OCI-LY1 (cell line): Measurements from ENCODE around the gene LARGE2.

Source experiments
- H2AFZ ChIP-seq: fragments of 200-600 bp; sonication (generic), shearing (Covaris generic); 2 replicates; pipeline ENCODE4 v1.6.0; 2014; ENCODE audit warnings: antibody characterized with exemption, mild to moderate bottlenecking, low read length
- H3F3A ChIP-seq: fragments of 200-600 bp; sonication (generic), shearing (Covaris generic); 2 replicates; pipeline ENCODE4 v1.6.0; 2014; ENCODE audit warnings: mild to moderate bottlenecking, antibody characterized with exemption, low read length, moderate library complexity; ENCODE audit not compliant: insufficient read depth
- H3K27ac ChIP-seq: fragments of 200-600 bp; sonication (generic); 2 replicates; pipeline ENCODE4 v1.5.1; 2014; ENCODE audit warnings: low read length, mixed run types, mild to moderate bottlenecking, low read depth; ENCODE audit not compliant: poor library complexity, severe bottlenecking
- H3K27me3 ChIP-seq: fragments of 200-600 bp; sonication (generic); 2 replicates; pipeline ENCODE4 v1.6.0; 2014; ENCODE audit warnings: antibody characterized with exemption, mild to moderate bottlenecking, low read length, moderate library complexity; ENCODE audit not compliant: insufficient read depth
- H3K36me3 ChIP-seq: fragments of 200-600 bp; sonication (generic); 2 replicates; pipeline ENCODE4 v1.6.1; 2014; ENCODE audit warnings: mild to moderate bottlenecking, antibody characterized with exemption, low read length, moderate library complexity, mixed read lengths; ENCODE audit not compliant: insufficient read depth
- H3K4me1 ChIP-seq: fragments of 200-600 bp; sonication (generic); 2 replicates; pipeline ENCODE4 v1.5.1; 2014; ENCODE audit warnings: mild to moderate bottlenecking, low read length, moderate library complexity; ENCODE audit not compliant: insufficient read depth, severe bottlenecking
- H3K4me2 ChIP-seq: fragments of 200-600 bp; sonication (generic), shearing (Covaris generic); 2 replicates; pipeline ENCODE4 v1.6.1; 2014; ENCODE audit warnings: low read length
- H3K4me3 ChIP-seq: fragments of 200-600 bp; sonication (generic); 2 replicates; pipeline ENCODE4 v1.5.1; 2014; ENCODE audit warnings: low read length, low read depth, mild to moderate bottlenecking, mixed read lengths; ENCODE audit not compliant: poor library complexity, severe bottlenecking
- H3K79me2 ChIP-seq: fragments of 200-600 bp; shearing (Covaris generic); 2 replicates; pipeline ENCODE4 v1.6.1; 2016; ENCODE audit warnings: mixed run types, low read length, mixed read lengths; ENCODE audit not compliant: insufficient read depth
- H3K9ac ChIP-seq: fragments of 200-600 bp; sonication (generic), shearing (Covaris generic); 2 replicates; pipeline ENCODE4 v1.6.1; 2014; ENCODE audit warnings: mild to moderate bottlenecking, low read length, mixed read lengths
- H3K9me2 ChIP-seq: fragments of 200-600 bp; sonication (generic), shearing (Covaris generic); 2 replicates; pipeline ENCODE4 v1.6.1; 2014; ENCODE audit warnings: low read depth, mild to moderate bottlenecking, low read length, mixed read lengths
- H3K9me3 ChIP-seq: fragments of 200-600 bp; shearing (Covaris generic); 2 replicates; pipeline ENCODE4 v1.6.1; 2014; ENCODE audit warnings: low read length, mixed read lengths
- H4K20me1 ChIP-seq: fragments of 200-600 bp; sonication (generic), shearing (Covaris generic); 2 replicates; pipeline ENCODE4 v1.6.0; 2016; ENCODE audit warnings: mild to moderate bottlenecking, low read length; ENCODE audit not compliant: insufficient read depth
- EZH2 ChIP-seq: fragments of 200-600 bp; sonication (generic), shearing (Covaris generic); IDR thresholded peaks from 2 replicates; pipeline ENCODE4 v1.8.0; 2017; ENCODE audit warnings: borderline replicate concordance, mixed run types, mild to moderate bottlenecking, antibody characterized with exemption, low read length, moderate library complexity, mixed read lengths
- TF ChIP-seq, protein P1 (sequence below): fragments of 200-600 bp; sonication (generic), shearing (Covaris generic); IDR thresholded peaks from 2 replicates; pipeline ENCODE4 v1.5.1; 2017; ENCODE audit warnings: mild to moderate bottlenecking, antibody characterized with exemption, low read length, moderate library complexity, mixed read lengths

LARGE2 gene

DNA sequence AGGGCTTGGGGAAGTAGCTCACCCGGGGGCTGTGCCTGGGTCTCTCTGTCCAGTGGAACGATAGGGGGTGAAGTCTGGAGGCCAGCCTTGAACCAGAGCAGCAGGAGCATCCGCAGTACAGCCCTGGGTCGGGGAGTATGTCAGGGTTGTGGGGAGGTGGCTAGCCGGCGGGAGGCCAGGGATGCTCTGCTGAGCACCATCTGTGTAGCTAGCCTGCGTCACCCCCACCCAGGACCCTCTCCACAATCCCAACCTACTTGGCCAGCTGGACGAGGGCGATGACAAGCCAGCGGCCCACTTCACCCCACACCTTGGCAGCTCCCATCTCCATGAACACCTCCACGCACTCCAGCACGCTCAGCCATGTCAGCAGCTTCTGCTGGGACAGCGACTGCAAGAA lies 7.0 kb upstream of the LARGE2 start:
- no peaks in the 10 kb centered on the region for H4K20me1 ChIP-seq
- no peak overlapping the region for H3K9ac ChIP-seq
- 0 out of 2 replicates have a peak, but pooled peaks cover 3% of the 10 kb centered on the region for H3K79me2 ChIP-seq
- no peaks in the 10 kb centered on the region for H3K27me3 ChIP-seq
- peaks cover 25% of the 10 kb centered on the region for H3K4me1 ChIP-seq
- TF ChIP-seq, protein P1, sequence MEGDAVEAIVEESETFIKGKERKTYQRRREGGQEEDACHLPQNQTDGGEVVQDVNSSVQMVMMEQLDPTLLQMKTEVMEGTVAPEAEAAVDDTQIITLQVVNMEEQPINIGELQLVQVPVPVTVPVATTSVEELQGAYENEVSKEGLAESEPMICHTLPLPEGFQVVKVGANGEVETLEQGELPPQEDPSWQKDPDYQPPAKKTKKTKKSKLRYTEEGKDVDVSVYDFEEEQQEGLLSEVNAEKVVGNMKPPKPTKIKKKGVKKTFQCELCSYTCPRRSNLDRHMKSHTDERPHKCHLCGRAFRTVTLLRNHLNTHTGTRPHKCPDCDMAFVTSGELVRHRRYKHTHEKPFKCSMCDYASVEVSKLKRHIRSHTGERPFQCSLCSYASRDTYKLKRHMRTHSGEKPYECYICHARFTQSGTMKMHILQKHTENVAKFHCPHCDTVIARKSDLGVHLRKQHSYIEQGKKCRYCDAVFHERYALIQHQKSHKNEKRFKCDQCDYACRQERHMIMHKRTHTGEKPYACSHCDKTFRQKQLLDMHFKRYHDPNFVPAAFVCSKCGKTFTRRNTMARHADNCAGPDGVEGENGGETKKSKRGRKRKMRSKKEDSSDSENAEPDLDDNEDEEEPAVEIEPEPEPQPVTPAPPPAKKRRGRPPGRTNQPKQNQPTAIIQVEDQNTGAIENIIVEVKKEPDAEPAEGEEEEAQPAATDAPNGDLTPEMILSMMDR = no peak
- no peak for TF ChIP-seq EZH2
- H3F3A ChIP-seq = no peaks in the 10 kb centered on the region
- no peak overlapping the region for H3K27ac ChIP-seq
- no peak overlapping the region for H3K4me2 ChIP-seq
- H3K9me3 ChIP-seq = no peaks in the 10 kb centered on the region
- no peaks in the 10 kb centered on the region for H3K9me2 ChIP-seq
- H3K36me3 ChIP-seq = peaks cover 46% of the 10 kb centered on the region
- no peak overlapping the region for H2AFZ ChIP-seq
- H3K4me3 ChIP-seq = no peak overlapping the region

DNA sequence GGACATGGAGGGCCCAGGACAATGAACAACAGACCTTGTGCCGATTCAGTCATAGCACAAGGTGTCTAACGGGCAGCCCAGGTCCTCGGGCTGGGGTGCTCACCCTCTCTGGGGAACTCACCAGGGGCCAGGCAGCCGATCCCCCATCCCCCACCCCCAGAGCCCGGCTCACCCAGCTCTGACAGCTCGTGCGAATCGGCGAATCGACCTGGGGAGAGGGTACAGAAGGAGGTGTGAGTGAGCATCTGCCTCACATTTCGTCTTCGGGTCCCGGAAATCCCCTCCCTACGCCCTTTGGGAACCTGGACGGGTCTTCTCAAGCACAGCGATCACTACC lies 5.2 kb upstream of the LARGE2 start:
- no peak overlapping the region for H2AFZ ChIP-seq

DNA sequence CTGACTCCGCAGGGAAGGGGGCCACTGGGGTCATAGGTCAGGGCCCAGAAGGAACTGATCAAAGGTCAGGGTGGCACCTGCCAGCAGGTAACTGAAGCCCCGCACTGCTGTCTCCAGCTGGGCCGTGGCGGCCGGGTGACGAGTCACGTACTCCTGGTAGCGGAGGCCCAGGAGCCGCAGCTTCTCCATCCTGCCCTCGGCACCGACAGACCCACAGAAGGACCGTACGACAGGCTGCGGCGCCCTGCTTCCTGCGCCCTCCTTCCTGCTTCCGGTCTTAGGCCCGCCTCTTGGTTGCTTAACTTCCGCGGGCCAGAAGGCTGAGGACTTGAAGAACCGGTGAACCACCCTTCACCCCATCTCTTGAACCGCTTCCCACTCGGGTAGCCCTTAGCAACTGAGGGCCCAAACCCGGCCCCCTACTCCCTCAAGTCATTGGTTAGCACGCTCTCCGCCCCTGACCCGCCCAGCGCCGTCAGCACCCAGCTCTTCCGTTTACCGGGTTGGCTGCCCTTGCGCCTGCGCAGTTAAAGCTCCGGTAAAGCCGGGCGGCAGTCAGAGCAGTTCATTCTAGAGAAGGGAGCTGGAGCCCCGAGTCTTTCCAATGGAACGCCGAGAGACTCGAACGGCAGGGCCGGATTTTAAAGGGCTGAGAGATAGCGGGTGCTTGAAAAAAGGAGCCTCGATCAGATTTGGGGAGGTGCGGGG lies 4.7 kb upstream of the LARGE2 start, which contains the start of gene PEX16:
TSS of gene PEX16 (minus strand) at position 255 of the 708 bp plus-strand sequence. CDS start at position 189, 66 bp downstream.
- Histone ChIP-seq H3K9me2 (no peaks in the 10 kb centered on the region), H2AFZ (peak within 1 kb of the TSS; percentile 89), H3K9me3 (no peaks in the 10 kb centered on the region), H3K4me2 (peak within 1 kb of the TSS; percentile 98), H3K27ac (peak within 1 kb of the TSS; percentile 93), H3F3A (no peaks in the 10 kb centered on the region), H3K27me3 (no peaks in the 10 kb centered on the region), H3K79me2 (0 out of 2 replicates have a peak, but pooled peaks cover 3% of the 10 kb centered on the region), H3K9ac (peak within 1 kb of the TSS; percentile 92), H3K4me3 (peak within 1 kb of the TSS; percentile 99), H3K4me1 (peaks cover 38% of the 10 kb centered on the region), H4K20me1 (no peaks in the 10 kb centered on the region), H3K36me3 (peaks cover 35% of the 10 kb centered on the region)
- no peak for TF ChIP-seq EZH2
- TF ChIP-seq, protein P1 = no peak

More for the DNA sequence above, 5.2 kb upstream of the LARGE2 start:
- Histone ChIP-seq H3K27ac (peak overlapping the region; percentile 93), H3K36me3 (peaks cover 35% of the 10 kb centered on the region), H3F3A (no peaks in the 10 kb centered on the region), H4K20me1 (no peaks in the 10 kb centered on the region), H3K4me3 (peak overlapping the region; percentile 99), H3K4me1 (peaks cover 33% of the 10 kb centered on the region), H3K27me3 (no peaks in the 10 kb centered on the region), H3K9me2 (no peaks in the 10 kb centered on the region), H3K9ac (peak overlapping the region; percentile 92), H3K4me2 (peak overlapping the region; percentile 98), H3K79me2 (0 out of 2 replicates have a peak, but pooled peaks cover 3% of the 10 kb centered on the region), H3K9me3 (no peaks in the 10 kb centered on the region)
- TF ChIP-seq EZH2 = no peak
- TF ChIP-seq, protein P1 = no peak
